ENCODE data around the gene SEC11A.
A peak's percentile ranks its signal among the peaks of the same experiment; 100 is the strongest.

SEC11A gene

DNA sequence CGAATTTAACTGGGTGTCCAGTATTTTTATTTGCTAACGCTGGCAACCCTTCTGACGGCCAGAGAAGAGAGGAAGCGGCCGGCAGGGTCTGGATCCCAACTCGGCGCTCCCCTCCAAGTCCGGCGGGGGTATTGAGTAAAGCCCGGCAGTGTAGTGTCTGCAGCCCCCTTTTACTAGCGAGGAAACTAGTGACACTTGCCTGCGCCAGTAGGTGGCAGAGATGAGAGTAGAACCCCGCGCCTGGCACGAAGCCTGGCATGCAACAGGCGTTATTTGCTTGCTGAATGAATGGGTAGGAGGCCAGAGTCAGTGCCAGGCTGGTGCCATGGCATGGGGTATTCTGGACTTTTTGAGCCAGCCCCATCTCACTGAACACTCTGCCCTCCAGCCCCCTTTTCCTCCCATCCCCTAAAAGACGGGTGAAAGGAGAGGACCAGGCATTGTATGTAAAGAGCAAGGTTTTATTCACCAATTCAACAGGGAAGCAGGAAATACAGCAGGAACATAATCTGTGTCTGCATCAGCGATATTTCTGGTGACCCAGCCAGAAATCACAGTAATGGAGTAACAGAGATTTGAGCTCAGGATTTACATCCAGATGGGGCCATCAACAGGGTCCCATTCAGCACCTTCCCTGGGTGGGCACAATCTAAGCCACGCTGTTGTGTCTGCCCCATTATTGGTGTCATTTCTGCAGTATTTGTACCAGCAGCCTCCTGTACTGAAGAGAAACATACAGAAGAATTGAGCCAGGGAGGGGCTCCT lies 61.1 kb downstream of the SEC11A start:
- Histone ChIP-seq H3K18ac (ENCODE audit: low read length) (no peak overlapping the region), H3K27ac (ENCODE audit: low read depth, low read length) (no peak overlapping the region), H3K36me3 (ENCODE audit: control insufficient read depth in 1 of 2, insufficient read depth in 2 of 2, low read length in 2 of 2) (peaks cover 12 to 13% of the 10 kb centered on the region in 2 experiments), H4K8ac (ENCODE audit: low read depth, low read length) (peak overlapping the region; percentile 42), H3K27me3 (ENCODE audit: insufficient read depth, low read length) (no peaks in the 10 kb centered on the region), H3K9ac (ENCODE audit: low read length) (peak overlapping the region; percentile 20), H3K4me3 (ENCODE audit: low read depth, low read length) (peak overlapping the region; percentile 38), H3K79me2 (ENCODE audit: control insufficient read depth, insufficient read depth, low read length, poor library complexity) (peaks cover 8% of the 10 kb centered on the region), H4K12ac (ENCODE audit: low read depth, low read length) (no peak overlapping the region), H3K9me3 (ENCODE audit: insufficient read depth, low read depth, low read length) (no peaks in the 10 kb centered on the region), H2AK5ac (ENCODE audit: low read length) (no peak overlapping the region), H2BK120ac (ENCODE audit: insufficient read depth, low read length, poor library complexity) (no peak overlapping the region), H3K79me1 (ENCODE audit: low read length) (peaks cover 8% of the 10 kb centered on the region), H3K4me2 (ENCODE audit: low read length) (peak overlapping the region; percentile 74), H3K4ac (ENCODE audit: low read depth, low read length) (no peak overlapping the region), H3K4me1 (ENCODE audit: control insufficient read depth in 1 of 2, insufficient read depth in 2 of 2, low read length in 2 of 2) (peaks cover 7% of the 10 kb centered on the region in 2 experiments), H2BK5ac (ENCODE audit: low read depth, low read length, poor library complexity) (no peak overlapping the region), H2BK12ac (ENCODE audit: low read length) (no peak overlapping the region), H4K91ac (ENCODE audit: low read depth, low read length) (no peak overlapping the region), H3K23ac (ENCODE audit: low read length) (no peak overlapping the region), H3K14ac (ENCODE audit: low read length) (no peak overlapping the region), H2AFZ (ENCODE audit: insufficient read depth, low read length, poor library complexity) (no peak overlapping the region)
- no CpG with 5 or more reads among the region's 19 CpGs for WGBS (ENCODE audit: extremely low coverage, insufficient coverage, insufficient read length)
- DNase-seq = peak; percentile 23 to 69

DNA sequence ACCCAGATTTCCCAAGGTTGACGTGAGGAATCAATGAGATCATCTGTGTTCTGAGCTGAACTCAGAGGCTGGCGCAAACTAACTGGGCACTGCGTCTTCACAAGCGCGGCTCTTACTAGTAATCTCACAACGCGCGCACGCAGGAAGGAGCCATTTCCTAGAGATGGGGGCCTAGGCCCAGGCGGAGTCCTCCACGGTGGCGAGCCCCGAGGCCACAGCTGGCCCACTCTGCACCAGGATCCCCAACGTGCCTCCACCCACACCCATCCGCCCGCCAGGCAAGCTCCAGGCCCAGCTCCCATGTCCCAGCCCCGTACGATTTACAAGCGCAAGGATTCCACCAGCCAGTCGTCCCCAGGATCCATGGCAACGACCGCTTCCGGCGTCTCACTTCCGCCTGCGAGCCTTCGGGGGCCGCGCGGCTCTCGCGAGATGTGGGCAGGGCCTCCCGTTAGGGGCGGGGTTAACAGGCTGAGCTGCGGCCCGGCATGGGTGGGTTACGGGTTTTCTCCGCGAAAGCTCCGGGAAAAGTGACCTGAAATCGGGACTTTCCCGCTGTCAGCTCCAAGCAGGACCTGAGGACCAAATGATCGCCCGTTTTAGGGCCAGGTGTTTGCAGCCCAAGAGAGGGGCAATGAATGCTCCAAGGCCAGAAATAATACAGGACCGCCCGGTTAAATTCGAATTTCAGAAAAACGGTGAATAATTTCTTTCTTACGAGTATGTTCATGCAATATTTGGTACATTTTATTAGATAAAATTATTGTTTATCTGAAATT lies 61.8 kb downstream of the SEC11A start, which contains the start of gene WDR73:
TSS of gene WDR73 (minus strand) at position 374 of the 779 bp plus-strand sequence. CDS start at position 365, 9 bp downstream.
- no CpG with 5 or more reads among the region's 49 CpGs for WGBS (ENCODE audit: extremely low coverage, insufficient coverage, insufficient read length)
- peak within 1 kb of the TSS; percentile 45 for H4K12ac ChIP-seq (ENCODE audit: low read depth, low read length)
- H2AFZ ChIP-seq (ENCODE audit: insufficient read depth, low read length, poor library complexity) = peak within 1 kb of the TSS; percentile 51
- peak within 1 kb of the TSS; percentile 56 for H3K14ac ChIP-seq (ENCODE audit: low read length)
- H3K4me3 ChIP-seq (ENCODE audit: low read depth, low read length) = peak within 1 kb of the TSS; percentile 99
- peaks cover 8% of the 10 kb centered on the region for H3K79me2 ChIP-seq (ENCODE audit: control insufficient read depth, insufficient read depth, low read length, poor library complexity)
- no peaks in the 10 kb centered on the region for H3K9me3 ChIP-seq (ENCODE audit: insufficient read depth, low read depth, low read length)
- H3K4ac ChIP-seq (ENCODE audit: low read depth, low read length) = peak within 1 kb of the TSS; percentile 17
- no peaks in the 10 kb centered on the region for H3K27me3 ChIP-seq (ENCODE audit: insufficient read depth, low read length)
- H3K79me1 ChIP-seq (ENCODE audit: low read length) = peaks cover 8% of the 10 kb centered on the region
- no peak within 1 kb of the TSS for H3K23ac ChIP-seq (ENCODE audit: low read length)
- peak within 1 kb of the TSS; percentile 47 for H4K8ac ChIP-seq (ENCODE audit: low read depth, low read length)
- peak within 1 kb of the TSS; percentile 74 for H3K4me2 ChIP-seq (ENCODE audit: low read length)
- H3K18ac ChIP-seq (ENCODE audit: low read length) = peak within 1 kb of the TSS; percentile 27
- H3K4me1 ChIP-seq (ENCODE audit: control insufficient read depth in 1 of 2, insufficient read depth in 2 of 2, low read length in 2 of 2) = peaks cover 7% of the 10 kb centered on the region in 2 experiments
- peak within 1 kb of the TSS; percentile 11 for H2AK5ac ChIP-seq (ENCODE audit: low read length)
- peak within 1 kb of the TSS; percentile 97 for H3K9ac ChIP-seq (ENCODE audit: low read length)
- peak; percentile 96 to 99 for DNase-seq
- no peak within 1 kb of the TSS for H2BK120ac ChIP-seq (ENCODE audit: insufficient read depth, low read length, poor library complexity)
- peaks cover 14 to 18% of the 10 kb centered on the region in 2 experiments for H3K36me3 ChIP-seq (ENCODE audit: control insufficient read depth in 1 of 2, insufficient read depth in 2 of 2, low read length in 2 of 2)
- H2BK5ac ChIP-seq (ENCODE audit: low read depth, low read length, poor library complexity) = peak within 1 kb of the TSS; percentile 10
- no peak within 1 kb of the TSS for H2BK12ac ChIP-seq (ENCODE audit: low read length)
- peak within 1 kb of the TSS; percentile 49 for H3K27ac ChIP-seq (ENCODE audit: low read depth, low read length)
- H4K91ac ChIP-seq (ENCODE audit: low read depth, low read length) = peak within 1 kb of the TSS; percentile 9

DNA sequence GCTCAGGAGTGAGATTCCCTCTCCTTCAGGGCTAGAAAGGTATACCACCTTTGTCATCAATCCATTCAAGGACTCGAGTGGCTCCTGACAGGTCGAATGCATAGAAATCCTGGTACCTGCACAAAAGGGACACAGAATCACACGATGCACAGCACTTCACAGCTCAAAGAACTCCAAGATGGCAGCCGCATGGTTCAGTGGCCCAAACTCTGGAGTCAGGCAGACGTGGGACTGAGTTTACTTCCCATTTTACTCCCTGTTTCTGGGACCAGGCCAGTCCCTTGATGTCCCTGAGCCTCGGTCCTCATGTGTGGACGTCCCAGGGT lies 62.4 kb downstream of the SEC11A start:
- H4K12ac ChIP-seq (ENCODE audit: low read depth, low read length) = peak overlapping the region; percentile 3
- WGBS (ENCODE audit: extremely low coverage, insufficient coverage, insufficient read length) = no CpG with 5 or more reads among the region's 7 CpGs
- H3K9me3 ChIP-seq (ENCODE audit: insufficient read depth, low read depth, low read length) = no peaks in the 10 kb centered on the region
- peak overlapping the region; percentile 49 for H3K27ac ChIP-seq (ENCODE audit: low read depth, low read length)
- peak overlapping the region; percentile 27 for H3K18ac ChIP-seq (ENCODE audit: low read length)
- peak overlapping the region; percentile 56 for H3K14ac ChIP-seq (ENCODE audit: low read length)
- peak overlapping the region; percentile 10 for H2BK5ac ChIP-seq (ENCODE audit: low read depth, low read length, poor library complexity)
- H2AFZ ChIP-seq (ENCODE audit: insufficient read depth, low read length, poor library complexity) = peak overlapping the region; percentile 20
- peak overlapping the region; percentile 17 for H3K4ac ChIP-seq (ENCODE audit: low read depth, low read length)
- peak overlapping the region; percentile 11 for H2AK5ac ChIP-seq (ENCODE audit: low read length)
- H4K8ac ChIP-seq (ENCODE audit: low read depth, low read length) = peak overlapping the region; percentile 47
- H3K79me2 ChIP-seq (ENCODE audit: control insufficient read depth, insufficient read depth, low read length, poor library complexity) = peaks cover 8% of the 10 kb centered on the region
- peak overlapping the region; percentile 97 for H3K9ac ChIP-seq (ENCODE audit: low read length)
- H3K4me2 ChIP-seq (ENCODE audit: low read length) = peak overlapping the region; percentile 74
- H3K4me1 ChIP-seq (ENCODE audit: control insufficient read depth in 1 of 2, insufficient read depth in 2 of 2, low read length in 2 of 2) = peaks cover 5 to 7% of the 10 kb centered on the region in 2 experiments
- H3K4me3 ChIP-seq (ENCODE audit: low read depth, low read length) = peak overlapping the region; percentile 99
- H3K36me3 ChIP-seq (ENCODE audit: control insufficient read depth in 1 of 2, insufficient read depth in 2 of 2, low read length in 2 of 2) = peaks cover 15 to 22% of the 10 kb centered on the region in 2 experiments
- H4K91ac ChIP-seq (ENCODE audit: low read depth, low read length) = peak overlapping the region; percentile 9
- H2BK12ac ChIP-seq (ENCODE audit: low read length) = no peak overlapping the region
- no peak for DNase-seq
- peaks cover 8% of the 10 kb centered on the region for H3K79me1 ChIP-seq (ENCODE audit: low read length)
- no peak overlapping the region for H2BK120ac ChIP-seq (ENCODE audit: insufficient read depth, low read length, poor library complexity)
- H3K27me3 ChIP-seq (ENCODE audit: insufficient read depth, low read length) = no peaks in the 10 kb centered on the region
- H3K23ac ChIP-seq (ENCODE audit: low read length) = no peak overlapping the region

DNA sequence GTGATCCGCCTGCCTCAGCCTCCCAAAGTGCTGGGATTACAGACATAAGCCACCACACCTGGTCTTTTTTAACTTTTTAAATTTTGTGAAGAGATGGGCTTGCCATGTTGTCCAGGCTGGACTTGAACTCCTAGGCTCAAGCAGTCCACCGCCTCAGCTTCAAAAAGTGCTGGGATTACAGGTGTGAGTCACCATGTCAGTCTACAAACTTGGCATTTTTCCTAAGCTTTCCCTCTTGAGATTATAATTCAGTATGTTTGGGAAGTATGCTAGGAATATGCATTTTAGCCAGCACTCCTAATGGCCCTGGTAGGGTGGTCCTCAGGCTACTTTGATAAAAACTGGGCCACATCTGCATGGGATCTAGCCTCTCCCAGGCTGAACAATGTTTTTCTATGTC lies 66.2 kb downstream of the SEC11A start:
- no CpG with 5 or more reads among the region's 2 CpGs for WGBS (ENCODE audit: extremely low coverage, insufficient coverage, insufficient read length)
- no peak overlapping the region for H4K12ac ChIP-seq (ENCODE audit: low read depth, low read length)
- H3K18ac ChIP-seq (ENCODE audit: low read length) = no peak overlapping the region
- H3K23ac ChIP-seq (ENCODE audit: low read length) = no peak overlapping the region
- no peak overlapping the region for H4K8ac ChIP-seq (ENCODE audit: low read depth, low read length)
- H3K4me2 ChIP-seq (ENCODE audit: low read length) = no peak overlapping the region
- H2BK12ac ChIP-seq (ENCODE audit: low read length) = no peak overlapping the region
- DNase-seq = no peak
- H2AK5ac ChIP-seq (ENCODE audit: low read length) = no peak overlapping the region
- no peak overlapping the region for H2BK120ac ChIP-seq (ENCODE audit: insufficient read depth, low read length, poor library complexity)
- no peak overlapping the region for H2AFZ ChIP-seq (ENCODE audit: insufficient read depth, low read length, poor library complexity)
- peaks cover 39 to 51% of the 10 kb centered on the region in 2 experiments for H3K36me3 ChIP-seq (ENCODE audit: control insufficient read depth in 1 of 2, insufficient read depth in 2 of 2, low read length in 2 of 2)
- H3K4me3 ChIP-seq (ENCODE audit: low read depth, low read length) = no peak overlapping the region
- H3K9ac ChIP-seq (ENCODE audit: low read length) = no peak overlapping the region
- H3K14ac ChIP-seq (ENCODE audit: low read length) = no peak overlapping the region
- no peak overlapping the region for H4K91ac ChIP-seq (ENCODE audit: low read depth, low read length)
- H3K27ac ChIP-seq (ENCODE audit: low read depth, low read length) = no peak overlapping the region
- H3K79me1 ChIP-seq (ENCODE audit: low read length) = peaks cover 4% of the 10 kb centered on the region
- H3K4me1 ChIP-seq (ENCODE audit: control insufficient read depth in 1 of 2, insufficient read depth in 2 of 2, low read length in 2 of 2) = peaks cover 5% of the 10 kb centered on the region in 2 experiments
- H3K4ac ChIP-seq (ENCODE audit: low read depth, low read length) = no peak overlapping the region
- no peaks in the 10 kb centered on the region for H3K9me3 ChIP-seq (ENCODE audit: insufficient read depth, low read depth, low read length)
- no peak overlapping the region for H2BK5ac ChIP-seq (ENCODE audit: low read depth, low read length, poor library complexity)
- no peaks in the 10 kb centered on the region for H3K27me3 ChIP-seq (ENCODE audit: insufficient read depth, low read length)
- peaks cover 6% of the 10 kb centered on the region for H3K79me2 ChIP-seq (ENCODE audit: control insufficient read depth, insufficient read depth, low read length, poor library complexity)
